Measurements from ENCODE around the gene TRIM59.
"Not testable (repeated sequence)": the region's sequence is repeated elsewhere in the genome, so short reads cannot be mapped to it uniquely, and the experiment has no call there.

The TRIM59 gene

GRCh38 chr3:160473221-160473620 lies 23.6 kb upstream of the TRIM59 start:
- Histone ChIP-seq H3K36me3 (replicated peaks) (no peaks in the 10 kb centered on the region), H3K4me1 (no peaks in the 10 kb centered on the region), H3K4me3 (no peak overlapping the region), H3K27me3 (ENCODE audit: low read depth) (no peaks in the 10 kb centered on the region), H3K9me3 (peaks cover 14% of the 10 kb centered on the region; the same call in 1 of the 2 replicates)
- in situ Hi-C loops (cut with MboI; ENCODE audit: low sequenced_read_pairs), result no loop called here
- no peak for DNase-seq (ENCODE audit: low spot score in 2 of 2)

GRCh38 chr3:160472344-160472743 lies 22.8 kb upstream of the TRIM59 start:
- in situ Hi-C loops (cut with MboI; ENCODE audit: low sequenced_read_pairs), result no loop called here
- peaks cover 14% of the 10 kb centered on the region; the same call in 1 of the 2 replicates for H3K9me3 ChIP-seq
- H3K4me1 ChIP-seq, result no peaks in the 10 kb centered on the region
- no peak overlapping the region for H3K4me3 ChIP-seq
- DNase-seq (ENCODE audit: low spot score in 2 of 2), result no peak
- no peaks in the 10 kb centered on the region for H3K36me3 ChIP-seq (replicated peaks)
- no peaks in the 10 kb centered on the region for H3K27me3 ChIP-seq (ENCODE audit: low read depth)

- Histone ChIP-seq H3K27me3 (ENCODE audit: low read depth) (no peaks in the 10 kb centered on the region), H3K36me3 (replicated peaks) (no peaks in the 10 kb centered on the region), H3K9me3 (peaks cover 14% of the 10 kb centered on the region; the same call in 1 of the 2 replicates), H3K4me3 (no peak overlapping the region), H3K4me1 (no peaks in the 10 kb centered on the region)
- no peak for DNase-seq (ENCODE audit: low spot score in 2 of 2)
- in situ Hi-C loops (cut with MboI; ENCODE audit: low sequenced_read_pairs), result no loop called here
These were observed 22.3 kb upstream of the TRIM59 start for GRCh38 chr3:160471892-160472291.

- Histone ChIP-seq H3K27me3 (ENCODE audit: low read depth) (no peaks in the 10 kb centered on the region), H3K36me3 (replicated peaks) (no peaks in the 10 kb centered on the region), H3K4me3 (no peak overlapping the region), H3K4me1 (no peaks in the 10 kb centered on the region), H3K9me3 (peaks cover 14% of the 10 kb centered on the region; the same call in 1 of the 2 replicates)
- DNase-seq (ENCODE audit: low spot score in 2 of 2), result no peak
- in situ Hi-C loops (cut with MboI; ENCODE audit: low sequenced_read_pairs), result no loop called here
These were observed 20.6 kb upstream of the TRIM59 start for GRCh38 chr3:160470181-160470580.

GRCh38 chr3:160464971-160465370 lies 15.4 kb upstream of the TRIM59 start:
- in situ Hi-C loops (cut with MboI; ENCODE audit: low sequenced_read_pairs), result no loop called here
- H3K9me3 ChIP-seq, result peaks cover 7% of the 10 kb centered on the region; the same call in 1 of the 2 replicates
- no peaks in the 10 kb centered on the region for H3K36me3 ChIP-seq (replicated peaks)
- no peak for DNase-seq (ENCODE audit: low spot score in 2 of 2)
- H3K27me3 ChIP-seq (ENCODE audit: low read depth), result no peaks in the 10 kb centered on the region
- H3K4me1 ChIP-seq, result peaks cover 4% of the 10 kb centered on the region; the same call in 1 of the 2 replicates
- no peak overlapping the region for H3K4me3 ChIP-seq

- H3K4me3 ChIP-seq, result no peak overlapping the region
- H3K27me3 ChIP-seq (ENCODE audit: low read depth), result no peaks in the 10 kb centered on the region
- peaks cover 5% of the 10 kb centered on the region; the same call in 1 of the 2 replicates for H3K9me3 ChIP-seq
- peaks cover 4% of the 10 kb centered on the region; the same call in 1 of the 2 replicates for H3K4me1 ChIP-seq
- in situ Hi-C loops (cut with MboI; ENCODE audit: low sequenced_read_pairs), result no loop called here
- H3K36me3 ChIP-seq (replicated peaks), result no peaks in the 10 kb centered on the region
- DNase-seq (ENCODE audit: low spot score in 2 of 2), result no peak
These were observed 14.7 kb upstream of the TRIM59 start for GRCh38 chr3:160464321-160464720.

GRCh38 chr3:160460033-160460432 lies 10.4 kb upstream of the TRIM59 start:
- no peaks in the 10 kb centered on the region for H3K36me3 ChIP-seq (replicated peaks)
- no peak for DNase-seq (ENCODE audit: low spot score in 2 of 2)
- no peak overlapping the region for H3K4me3 ChIP-seq
- peaks cover 8% of the 10 kb centered on the region for H3K4me1 ChIP-seq
- H3K9me3 ChIP-seq, result peaks cover 2% of the 10 kb centered on the region; the same call in 1 of the 2 replicates
- in situ Hi-C loops (cut with MboI; ENCODE audit: low sequenced_read_pairs), result no loop called here
- no peaks in the 10 kb centered on the region; the same call in 1 of the 2 replicates for H3K27me3 ChIP-seq (ENCODE audit: low read depth)

GRCh38 chr3:160459450-160459970 lies 9.9 kb upstream of the TRIM59 start:
- peaks cover 8% of the 10 kb centered on the region for H3K4me1 ChIP-seq
- no peak for DNase-seq (ENCODE audit: low spot score in 2 of 2)
- peaks cover 2% of the 10 kb centered on the region; the same call in 1 of the 2 replicates for H3K9me3 ChIP-seq
- in situ Hi-C loops (cut with MboI; ENCODE audit: low sequenced_read_pairs), result no loop called here
- H3K27me3 ChIP-seq (ENCODE audit: low read depth), result no peaks in the 10 kb centered on the region; the same call in 1 of the 2 replicates
- no peak overlapping the region for H3K4me3 ChIP-seq
- H3K36me3 ChIP-seq (replicated peaks), result no peaks in the 10 kb centered on the region

- DNase-seq (ENCODE audit: low spot score in 2 of 2), result peak; percentile 49 to 51
- H3K27me3 ChIP-seq (ENCODE audit: low read depth), result no peaks in the 10 kb centered on the region; the same call in 1 of the 2 replicates
- no peak overlapping the region for H3K4me3 ChIP-seq
- in situ Hi-C loops (cut with MboI; ENCODE audit: low sequenced_read_pairs), result no loop called here
- no peaks in the 10 kb centered on the region for H3K36me3 ChIP-seq (replicated peaks)
- H3K9me3 ChIP-seq, result peaks cover 2% of the 10 kb centered on the region; the same call in 1 of the 2 replicates
- H3K4me1 ChIP-seq, result peaks cover 8% of the 10 kb centered on the region
These were observed 8.6 kb upstream of the TRIM59 start for GRCh38 chr3:160458151-160458550.

GRCh38 chr3:160455846-160456245 lies 6.3 kb upstream of the TRIM59 start:
- in situ Hi-C loops (cut with MboI; ENCODE audit: low sequenced_read_pairs), result no loop called here
- Histone ChIP-seq H3K4me3 (no peak overlapping the region), H3K27me3 (ENCODE audit: low read depth) (no peaks in the 10 kb centered on the region; the same call in 1 of the 2 replicates), H3K9me3 (peaks cover 2% of the 10 kb centered on the region; the same call in 1 of the 2 replicates), H3K4me1 (peaks cover 4% of the 10 kb centered on the region; the same call in 1 of the 2 replicates), H3K36me3 (replicated peaks) (no peaks in the 10 kb centered on the region)
- DNase-seq (ENCODE audit: low spot score in 2 of 2), result no peak

GRCh38 chr3:160454995-160455394 lies 5.4 kb upstream of the TRIM59 start:
- Histone ChIP-seq H3K36me3 (replicated peaks) (no peaks in the 10 kb centered on the region), H3K4me3 (no peak overlapping the region), H3K9me3 (no peaks in the 10 kb centered on the region), H3K27me3 (ENCODE audit: low read depth) (no peaks in the 10 kb centered on the region; the same call in 1 of the 2 replicates), H3K4me1 (peaks cover 4% of the 10 kb centered on the region; the same call in 1 of the 2 replicates)
- DNase-seq (ENCODE audit: low spot score in 2 of 2), result no peak
- in situ Hi-C loops (cut with MboI; ENCODE audit: low sequenced_read_pairs), result no loop called here

GRCh38 chr3:160452251-160452650 lies 2.7 kb upstream of the TRIM59 start:
- H3K27me3 ChIP-seq (ENCODE audit: low read depth); H3K4me3 ChIP-seq; H3K4me1 ChIP-seq; H3K36me3 ChIP-seq (replicated peaks); H3K9me3 ChIP-seq; DNase-seq (ENCODE audit: low spot score in 2 of 2); in situ Hi-C loops (cut with MboI; ENCODE audit: low sequenced_read_pairs): not testable (repeated sequence)

- in situ Hi-C loops (cut with MboI; ENCODE audit: low sequenced_read_pairs), result no loop called here
These were observed 2.0 kb upstream of the TRIM59 start for GRCh38 chr3:160451602-160452001.

GRCh38 chr3:160450846-160451245 lies 1.3 kb upstream of the TRIM59 start:
- no peaks in the 10 kb centered on the region for H3K36me3 ChIP-seq (replicated peaks)
- no peaks in the 10 kb centered on the region for H3K4me1 ChIP-seq
- in situ Hi-C loops (cut with MboI; ENCODE audit: low sequenced_read_pairs), result no loop called here
- no peak for DNase-seq (ENCODE audit: low spot score in 2 of 2)
- H3K27me3 ChIP-seq (ENCODE audit: low read depth), result no peaks in the 10 kb centered on the region; the same call in 1 of the 2 replicates
- no peaks in the 10 kb centered on the region for H3K9me3 ChIP-seq
- no peak overlapping the region for H3K4me3 ChIP-seq

More at GRCh38 chr3:160451602-160452001, 2.0 kb upstream of the TRIM59 start:
- no peaks in the 10 kb centered on the region for H3K4me1 ChIP-seq
- H3K9me3 ChIP-seq, result no peaks in the 10 kb centered on the region
- H3K27me3 ChIP-seq (ENCODE audit: low read depth), result no peaks in the 10 kb centered on the region; the same call in 1 of the 2 replicates
- H3K4me3 ChIP-seq, result no peak overlapping the region
- H3K36me3 ChIP-seq (replicated peaks), result no peaks in the 10 kb centered on the region
- no peak for DNase-seq (ENCODE audit: low spot score in 2 of 2)

All from HAP-1 (cell line).